ENCODE results near the gene ARNT2. TPM values are rescaled to one million over a fixed set of nuclear protein-coding genes. Genes with fewer than 3 reads are reported as not detected.

ARNT2 gene
- total RNA-seq, 1 experiment from 2014 or later = 3.1 TPM

- no peaks in the 10 kb centered on the region for H3K36me3 ChIP-seq (replicated peaks; ENCODE audit: control insufficient read depth, insufficient read depth, low read length)
- no peak for DNase-seq
Measured at GRCh38 chr15:80492874-80493273, 88.7 kb downstream of the ARNT2 start.

GRCh38 chr15:80494351-80494751 is 90.2 kb downstream of the ARNT2 start:
- Histone ChIP-seq H3K36me3 (replicated peaks; ENCODE audit: control insufficient read depth, insufficient read depth, low read length) (no peaks in the 10 kb centered on the region), H3K27me3 (ENCODE audit: control insufficient read depth, insufficient read depth, low read length) (no peaks in the 10 kb centered on the region), H3K4me3 (ENCODE audit: insufficient read depth, low read depth, low read length) (no peak overlapping the region)
- no peak for DNase-seq

More at GRCh38 chr15:80492874-80493273, 88.7 kb downstream of the ARNT2 start:
- H3K27me3 ChIP-seq (ENCODE audit: control insufficient read depth, insufficient read depth, low read length) = no peaks in the 10 kb centered on the region
- no peak overlapping the region for H3K4me3 ChIP-seq (ENCODE audit: insufficient read depth, low read depth, low read length)

- DNase-seq = no peak
- Histone ChIP-seq H3K36me3 (replicated peaks; ENCODE audit: control insufficient read depth, insufficient read depth, low read length) (no peaks in the 10 kb centered on the region), H3K4me3 (ENCODE audit: insufficient read depth, low read depth, low read length) (no peak overlapping the region), H3K27me3 (ENCODE audit: control insufficient read depth, insufficient read depth, low read length) (no peaks in the 10 kb centered on the region)
Measured at GRCh38 chr15:80494756-80495155, 90.6 kb downstream of the ARNT2 start.

GRCh38 chr15:80495401-80495942 is 91.3 kb downstream of the ARNT2 start:
- no peak for DNase-seq
- Histone ChIP-seq H3K4me3 (ENCODE audit: insufficient read depth, low read depth, low read length) (no peak overlapping the region), H3K36me3 (replicated peaks; ENCODE audit: control insufficient read depth, insufficient read depth, low read length) (no peaks in the 10 kb centered on the region), H3K27me3 (ENCODE audit: control insufficient read depth, insufficient read depth, low read length) (no peaks in the 10 kb centered on the region)

GRCh38 chr15:80496096-80496495 is 91.9 kb downstream of the ARNT2 start:
- no peak overlapping the region for H3K4me3 ChIP-seq (ENCODE audit: insufficient read depth, low read depth, low read length)
- H3K27me3 ChIP-seq (ENCODE audit: control insufficient read depth, insufficient read depth, low read length) = no peaks in the 10 kb centered on the region
- DNase-seq = no peak
- H3K36me3 ChIP-seq (replicated peaks; ENCODE audit: control insufficient read depth, insufficient read depth, low read length) = no peaks in the 10 kb centered on the region

DNA sequence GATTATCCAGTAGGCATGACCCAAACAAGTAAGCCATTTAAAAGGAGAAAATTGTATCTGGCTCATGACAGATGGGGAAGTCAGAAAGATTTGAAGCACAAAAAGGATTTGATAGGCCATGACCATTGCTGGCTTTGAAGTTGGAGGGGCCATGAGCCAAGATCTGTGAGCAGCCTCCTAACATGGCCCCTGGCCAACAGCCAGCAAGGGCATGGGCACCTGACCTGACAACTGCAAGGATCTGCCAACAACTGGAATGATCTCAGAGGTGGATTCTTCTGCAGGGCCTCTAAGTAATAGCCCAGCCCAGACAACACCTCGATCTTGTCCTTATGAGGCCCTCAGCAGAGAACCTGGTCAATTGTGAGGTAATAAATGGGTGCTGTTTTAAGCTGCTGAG is 93.0 kb downstream of the ARNT2 start:
- no peaks in the 10 kb centered on the region for H3K36me3 ChIP-seq (replicated peaks; ENCODE audit: control insufficient read depth, insufficient read depth, low read length)
- no peak overlapping the region for H3K4me3 ChIP-seq (ENCODE audit: insufficient read depth, low read depth, low read length)
- no peaks in the 10 kb centered on the region for H3K27me3 ChIP-seq (ENCODE audit: control insufficient read depth, insufficient read depth, low read length)
- no peak for DNase-seq

DNA sequence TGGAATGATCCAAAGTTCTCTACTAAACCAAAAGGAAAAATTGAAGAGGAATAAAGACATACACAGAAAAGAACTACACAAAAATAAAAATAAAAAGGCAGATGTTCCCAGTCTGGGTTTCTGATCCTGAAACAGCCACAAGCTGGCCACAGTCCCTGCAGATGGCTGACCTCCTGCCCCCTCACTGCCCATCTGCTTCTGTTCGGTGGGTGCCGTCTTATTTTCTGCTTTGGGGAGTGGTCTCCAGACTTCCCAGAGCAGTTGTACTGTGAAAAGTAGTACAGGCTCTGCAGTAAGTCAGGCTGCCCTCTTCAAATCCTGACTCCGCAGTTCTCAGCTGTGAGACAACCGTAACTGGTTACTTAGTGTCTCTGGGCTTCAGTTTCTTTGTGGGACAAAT is 94.5 kb downstream of the ARNT2 start:
- no peaks in the 10 kb centered on the region for H3K27me3 ChIP-seq (ENCODE audit: control insufficient read depth, insufficient read depth, low read length)
- H3K36me3 ChIP-seq (replicated peaks; ENCODE audit: control insufficient read depth, insufficient read depth, low read length) = no peaks in the 10 kb centered on the region
- H3K4me3 ChIP-seq (ENCODE audit: insufficient read depth, low read depth, low read length) = no peak overlapping the region
- DNase-seq = no peak

- Histone ChIP-seq H3K36me3 (replicated peaks; ENCODE audit: control insufficient read depth, insufficient read depth, low read length) (no peaks in the 10 kb centered on the region), H3K27me3 (ENCODE audit: control insufficient read depth, insufficient read depth, low read length) (no peaks in the 10 kb centered on the region), H3K4me3 (ENCODE audit: insufficient read depth, low read depth, low read length) (no peak overlapping the region)
- no peak for DNase-seq
Measured at GRCh38 chr15:80500021-80500420, 95.8 kb downstream of the ARNT2 start.

DNA sequence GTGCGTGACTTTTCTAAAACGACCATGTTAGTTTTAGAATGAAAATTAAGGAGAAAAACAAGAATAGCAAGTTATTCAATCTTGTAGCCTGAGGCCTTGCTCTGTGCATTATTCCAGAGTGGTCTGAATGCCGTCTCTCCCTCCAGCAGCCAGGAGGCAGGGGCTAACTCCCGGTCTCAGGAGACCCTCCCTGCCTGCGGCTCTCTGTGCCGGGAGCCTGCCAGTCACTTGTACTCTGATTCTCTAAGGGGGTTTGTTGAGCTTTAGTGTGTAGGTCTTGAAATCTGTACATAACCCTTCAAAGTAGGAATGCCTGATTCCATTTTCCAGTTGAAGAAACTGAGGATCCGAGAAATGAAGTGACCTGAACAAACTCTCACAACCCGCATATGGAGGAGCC is 97.3 kb downstream of the ARNT2 start:
- no peak overlapping the region for H3K4me3 ChIP-seq (ENCODE audit: insufficient read depth, low read depth, low read length)
- DNase-seq = no peak
- H3K27me3 ChIP-seq (ENCODE audit: control insufficient read depth, insufficient read depth, low read length) = no peaks in the 10 kb centered on the region
- no peaks in the 10 kb centered on the region for H3K36me3 ChIP-seq (replicated peaks; ENCODE audit: control insufficient read depth, insufficient read depth, low read length)

DNA sequence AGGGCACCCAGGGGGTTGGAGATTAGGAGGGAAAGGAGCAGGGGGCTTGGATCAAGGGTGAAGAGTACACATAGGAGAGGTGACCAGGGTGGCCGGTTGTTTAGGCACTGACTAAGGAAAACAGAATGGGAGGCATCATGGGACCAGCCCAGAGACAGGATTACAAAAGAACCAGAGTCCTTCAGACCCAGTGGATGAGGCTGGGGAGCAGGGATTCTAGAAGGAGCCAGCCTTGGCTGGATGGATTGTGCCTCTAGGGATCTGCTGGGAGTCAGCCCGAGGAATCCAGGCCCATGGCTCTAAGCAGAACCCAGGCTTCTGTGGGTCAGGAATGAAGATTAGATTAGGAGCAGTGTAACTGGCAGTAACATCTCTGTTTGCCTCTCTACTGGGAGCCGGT is 98.6 kb downstream of the ARNT2 start:
- H3K27me3 ChIP-seq (ENCODE audit: control insufficient read depth, insufficient read depth, low read length) = no peaks in the 10 kb centered on the region
- no peaks in the 10 kb centered on the region for H3K36me3 ChIP-seq (replicated peaks; ENCODE audit: control insufficient read depth, insufficient read depth, low read length)
- H3K4me3 ChIP-seq (ENCODE audit: insufficient read depth, low read depth, low read length) = no peak overlapping the region
- DNase-seq = no peak

- H3K36me3 ChIP-seq (replicated peaks; ENCODE audit: control insufficient read depth, insufficient read depth, low read length) = no peaks in the 10 kb centered on the region
- no peak overlapping the region for H3K4me3 ChIP-seq (ENCODE audit: insufficient read depth, low read depth, low read length)
- no peaks in the 10 kb centered on the region for H3K27me3 ChIP-seq (ENCODE audit: control insufficient read depth, insufficient read depth, low read length)
- DNase-seq = no peak
Measured at GRCh38 chr15:80503319-80503952, 99.3 kb downstream of the ARNT2 start.

DNA sequence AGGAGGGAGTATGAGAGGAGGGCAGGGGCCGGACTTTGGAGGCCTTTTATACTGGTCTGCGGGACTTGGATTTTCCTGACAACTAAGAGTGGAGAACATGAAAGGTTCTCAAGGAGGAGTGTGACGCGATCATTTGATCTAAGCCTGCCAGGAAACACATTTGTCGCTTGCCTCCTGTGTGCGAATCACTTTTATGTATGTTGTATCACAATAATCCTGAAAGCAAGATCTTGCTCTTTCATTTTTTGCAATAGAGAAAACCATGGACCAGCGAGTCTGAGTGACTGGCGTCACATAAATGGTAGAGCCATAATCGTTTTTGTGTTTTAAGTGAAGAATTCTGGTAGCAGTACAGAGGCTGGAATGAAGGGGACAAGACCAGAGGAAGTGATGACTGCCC is 100.7 kb downstream of the ARNT2 start:
- no peak overlapping the region for H3K4me3 ChIP-seq (ENCODE audit: insufficient read depth, low read depth, low read length)
- H3K27me3 ChIP-seq (ENCODE audit: control insufficient read depth, insufficient read depth, low read length) = no peaks in the 10 kb centered on the region
- H3K36me3 ChIP-seq (replicated peaks; ENCODE audit: control insufficient read depth, insufficient read depth, low read length) = no peaks in the 10 kb centered on the region
- no peak for DNase-seq

DNA sequence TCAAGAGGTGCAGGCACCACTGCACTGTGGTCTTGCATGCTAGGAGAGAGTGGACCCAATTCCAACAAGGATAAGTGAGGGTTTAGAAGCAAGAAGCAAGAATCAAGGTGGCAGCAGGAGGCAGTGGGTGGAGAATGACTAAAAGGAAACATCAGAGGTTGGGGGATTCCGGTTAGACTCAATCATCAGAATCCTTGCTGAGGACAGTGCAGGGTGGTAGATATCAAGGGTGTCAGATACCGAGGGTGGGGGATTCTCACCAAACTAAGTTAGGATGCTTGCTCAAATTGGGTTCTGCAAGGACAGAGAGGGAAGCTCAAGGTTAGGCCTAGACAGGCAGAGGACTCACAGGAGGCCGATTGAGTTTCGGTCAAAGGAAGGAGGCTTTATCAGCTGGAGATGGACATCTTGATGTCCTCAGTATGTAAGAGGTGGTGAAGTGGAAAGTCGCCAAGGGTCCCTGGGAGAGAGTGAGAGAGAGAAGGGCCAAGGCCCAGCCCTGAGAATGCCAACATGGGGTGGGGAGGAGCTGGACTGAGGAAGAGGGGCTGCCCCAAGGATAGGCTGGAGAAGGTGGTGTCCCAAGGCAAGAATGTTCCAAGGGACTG is 102.2 kb downstream of the ARNT2 start:
- Histone ChIP-seq H3K36me3 (replicated peaks; ENCODE audit: control insufficient read depth, insufficient read depth, low read length) (no peaks in the 10 kb centered on the region), H3K4me3 (ENCODE audit: insufficient read depth, low read depth, low read length) (no peak overlapping the region), H3K27me3 (ENCODE audit: control insufficient read depth, insufficient read depth, low read length) (no peaks in the 10 kb centered on the region)
- no peak for DNase-seq

- no peak for DNase-seq
- no peaks in the 10 kb centered on the region for H3K36me3 ChIP-seq (replicated peaks; ENCODE audit: control insufficient read depth, insufficient read depth, low read length)
- no peak overlapping the region for H3K4me3 ChIP-seq (ENCODE audit: insufficient read depth, low read depth, low read length)
- H3K27me3 ChIP-seq (ENCODE audit: control insufficient read depth, insufficient read depth, low read length) = no peaks in the 10 kb centered on the region
Measured at GRCh38 chr15:80507131-80507530, 102.9 kb downstream of the ARNT2 start.

- no peak for DNase-seq
- Histone ChIP-seq H3K36me3 (replicated peaks; ENCODE audit: control insufficient read depth, insufficient read depth, low read length) (no peaks in the 10 kb centered on the region), H3K4me3 (ENCODE audit: insufficient read depth, low read depth, low read length) (no peak overlapping the region), H3K27me3 (ENCODE audit: control insufficient read depth, insufficient read depth, low read length) (no peaks in the 10 kb centered on the region)
Measured at GRCh38 chr15:80507638-80508316, 103.6 kb downstream of the ARNT2 start.

Data from H7 (cell line).